Activated CD4-positive, alpha-beta T cell treated with anti-CD3 and anti-CD28 coated beads, Interleukin-2, amount 50 U/mL, for 4 hours (primary cell): ENCODE measurements around the gene OR51A4.
"Not testable (repeated sequence)": the region's sequence is repeated elsewhere in the genome, so short reads cannot be mapped to it uniquely, and the experiment has no call there.

ENCODE experiments used
- DNase-seq, 2 experiments: peaks; one replicate each; pipeline ENCODE4 v3.0.0-alpha.2; 2020

Gene OR51A4, protein sequence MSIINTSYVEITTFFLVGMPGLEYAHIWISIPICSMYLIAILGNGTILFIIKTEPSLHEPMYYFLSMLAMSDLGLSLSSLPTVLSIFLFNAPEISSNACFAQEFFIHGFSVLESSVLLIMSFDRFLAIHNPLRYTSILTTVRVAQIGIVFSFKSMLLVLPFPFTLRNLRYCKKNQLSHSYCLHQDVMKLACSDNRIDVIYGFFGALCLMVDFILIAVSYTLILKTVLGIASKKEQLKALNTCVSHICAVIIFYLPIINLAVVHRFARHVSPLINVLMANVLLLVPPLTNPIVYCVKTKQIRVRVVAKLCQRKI

DNA sequence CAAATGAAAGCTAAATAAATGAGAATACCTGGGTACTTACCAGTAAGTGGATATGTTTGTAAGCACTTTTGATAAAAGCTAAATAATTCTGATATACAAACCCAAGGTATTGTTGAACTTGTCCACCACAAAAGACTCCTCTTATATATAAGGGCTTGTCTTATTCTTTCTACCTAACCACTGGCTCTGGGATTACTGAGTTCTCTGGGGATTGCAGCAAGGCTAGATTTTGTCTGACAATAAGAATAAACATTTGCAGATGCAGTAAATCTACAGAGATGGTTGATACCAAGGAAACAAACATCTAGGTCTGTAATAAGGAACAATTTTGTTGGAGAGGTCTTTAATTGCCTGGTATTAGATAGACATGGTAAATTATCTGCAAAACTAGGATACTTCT is at the start of gene OR51A4:
Gene OR51A4, minus strand, starts transcription at position 101 of the 400 bp plus-strand sequence. CDS start 505 bp downstream, outside the sequence.
- DNase-seq, result no peak

DNA sequence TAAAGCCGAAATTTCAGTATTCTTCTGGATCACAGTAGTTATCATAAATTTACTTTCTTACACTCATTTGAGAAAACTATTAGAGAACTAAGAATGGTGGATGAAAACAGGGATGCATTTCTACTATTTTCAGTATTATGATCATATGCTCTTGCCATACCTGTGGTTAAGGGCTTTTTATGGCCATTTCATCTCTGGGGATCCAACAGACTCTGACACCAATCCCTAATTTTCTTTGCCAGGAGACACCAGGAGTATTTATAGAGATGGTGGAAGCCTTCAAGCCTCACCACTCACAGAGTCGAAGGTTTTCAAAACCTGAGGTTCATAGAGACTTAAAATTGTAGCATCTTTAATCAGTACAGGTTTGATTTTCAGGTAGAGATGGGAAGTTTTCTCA is 47.1 kb upstream of the OR51A4 start, which contains the start of gene OR51L1:
Gene OR51L1, plus strand, starts transcription at position 301 of the 400 bp plus-strand sequence. CDS start 4,132 bp downstream, outside the sequence.
- DNase-seq, result no peak

DNA sequence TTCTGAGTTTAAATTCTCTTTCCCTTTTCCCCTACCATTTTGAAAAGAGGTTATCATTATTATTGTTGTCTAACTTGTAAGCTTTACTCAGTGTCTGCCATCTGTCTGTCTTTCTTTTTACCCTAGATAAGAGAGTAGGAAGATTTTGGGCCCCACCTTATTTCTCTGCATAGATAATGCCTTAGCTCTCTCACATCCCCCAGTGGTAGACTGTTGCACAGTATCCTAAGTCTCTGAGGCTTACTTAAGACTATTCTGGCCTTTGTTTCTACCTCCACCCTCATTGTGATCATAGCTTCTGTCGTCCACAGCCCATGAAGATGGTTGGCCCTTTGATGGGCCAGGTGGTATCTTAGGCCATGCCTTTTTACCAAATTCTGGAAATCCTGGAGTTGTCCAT is 43.7 kb upstream of the OR51A4 start:
- DNase-seq, result no peak

DNA sequence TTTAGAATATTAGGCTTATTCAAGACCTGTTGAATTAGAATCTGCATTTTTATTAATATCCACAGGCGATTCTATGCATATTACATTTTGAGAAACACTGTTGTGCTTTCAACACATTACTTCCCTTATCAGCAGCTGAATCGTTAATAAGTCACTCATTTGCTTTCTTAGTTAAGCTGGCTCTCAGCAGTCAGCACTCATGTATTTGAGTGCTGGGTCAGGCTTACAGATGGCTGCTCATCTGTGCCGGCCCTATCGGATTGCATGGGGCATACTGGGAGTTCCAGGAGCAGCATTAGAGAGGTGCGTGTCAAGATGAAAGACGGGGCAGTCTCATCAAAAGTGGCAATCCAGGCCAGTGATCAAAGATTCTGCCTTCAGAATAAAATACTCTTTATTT is 36.4 kb upstream of the OR51A4 start:
- DNase-seq, result no peak

DNA sequence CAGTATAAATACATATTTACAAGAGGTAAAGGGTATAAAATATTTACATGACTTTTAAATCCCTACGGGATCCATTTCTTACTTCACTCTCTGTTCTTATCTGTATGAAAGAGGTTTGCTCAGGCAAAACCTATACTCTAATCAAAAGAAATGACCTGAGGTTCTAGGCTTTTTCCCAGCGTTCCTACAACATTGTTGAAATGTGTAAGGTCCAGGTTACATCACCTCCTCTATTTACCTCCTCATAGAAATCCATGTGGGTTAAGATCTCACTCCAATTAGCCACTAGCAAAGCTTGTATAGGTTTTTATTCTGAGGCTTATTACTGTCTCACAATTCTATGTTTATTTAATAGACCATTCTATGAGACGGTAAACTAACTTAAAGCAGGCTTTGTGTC is 35.3 kb upstream of the OR51A4 start:
- DNase-seq, result no peak

DNA sequence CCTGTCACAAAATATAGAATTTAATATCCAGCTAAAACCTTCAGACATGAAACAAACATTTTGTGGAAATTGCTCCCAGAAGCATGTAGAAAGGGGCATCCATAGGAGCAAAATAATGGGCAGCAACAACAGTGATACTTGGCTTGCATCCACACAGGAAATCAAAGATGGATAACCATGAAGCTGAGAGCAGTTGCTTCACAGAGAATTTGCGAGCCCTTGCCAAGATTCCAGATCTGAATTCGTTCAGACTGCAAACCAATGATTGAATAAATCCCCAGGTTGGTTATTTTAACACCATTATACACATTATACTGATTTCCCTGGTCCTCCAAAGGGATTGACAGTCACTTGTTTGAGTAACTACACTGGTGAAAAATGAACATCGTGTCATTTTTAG is 31.6 kb upstream of the OR51A4 start:
- DNase-seq, result no peak

DNA sequence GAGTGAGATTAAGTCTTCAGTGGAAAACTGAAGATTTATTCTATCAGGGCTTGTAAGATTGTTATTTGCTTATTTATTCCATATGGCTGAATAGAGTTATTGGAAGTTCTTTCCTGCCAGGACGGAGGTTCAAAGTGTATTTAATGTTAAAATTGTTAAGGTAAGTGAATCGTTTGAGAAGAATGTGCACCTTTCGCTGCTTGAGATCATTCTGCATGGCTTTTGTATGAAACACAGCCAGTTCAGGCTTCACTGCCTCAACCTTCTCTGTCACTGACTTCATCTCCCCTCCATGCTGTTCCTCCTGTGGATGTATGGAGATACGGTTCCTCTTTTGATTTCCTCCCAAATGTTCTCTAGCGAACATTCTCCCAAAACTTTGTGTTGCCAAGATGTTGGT is 28.0 kb upstream of the OR51A4 start:
- DNase-seq, result no peak

DNA sequence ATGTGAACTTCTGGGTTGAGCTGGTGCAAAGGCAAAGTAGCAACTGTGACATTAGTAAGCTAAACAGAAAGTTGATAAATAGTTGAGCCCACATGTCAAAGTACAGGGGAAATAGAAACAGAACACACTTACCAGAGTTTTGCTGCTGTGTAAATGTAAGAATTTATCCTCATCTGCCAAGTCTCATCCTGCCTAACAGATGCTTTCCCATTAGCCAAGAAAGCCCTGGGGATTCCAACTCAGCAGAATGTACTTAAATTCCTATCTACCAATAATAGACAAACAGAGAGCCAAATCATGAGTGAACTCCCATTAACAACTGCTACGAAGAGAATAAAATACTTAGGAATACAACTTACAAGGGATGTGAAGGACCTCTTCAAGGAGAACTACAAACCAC is 15.4 kb upstream of the OR51A4 start:
- no peak for DNase-seq

DNA sequence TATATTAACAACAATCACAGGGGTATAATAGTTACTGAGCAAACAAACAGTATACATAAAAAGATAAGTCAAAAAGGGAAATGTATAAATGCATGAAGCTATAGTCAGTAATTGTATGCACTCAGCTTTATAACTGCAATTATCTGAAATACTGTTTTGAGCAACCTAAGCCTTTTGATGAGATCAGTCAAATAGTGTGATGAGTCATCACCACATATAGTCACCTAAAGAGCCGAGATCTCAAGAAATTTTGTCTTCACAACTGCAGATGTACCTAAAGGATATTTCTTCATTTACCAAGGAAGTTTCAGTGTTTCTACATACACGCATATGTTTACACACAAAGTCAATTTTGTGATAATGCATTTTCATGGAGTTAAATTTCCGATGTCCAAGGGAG is 13.5 kb upstream of the OR51A4 start:
- no peak for DNase-seq

DNA sequence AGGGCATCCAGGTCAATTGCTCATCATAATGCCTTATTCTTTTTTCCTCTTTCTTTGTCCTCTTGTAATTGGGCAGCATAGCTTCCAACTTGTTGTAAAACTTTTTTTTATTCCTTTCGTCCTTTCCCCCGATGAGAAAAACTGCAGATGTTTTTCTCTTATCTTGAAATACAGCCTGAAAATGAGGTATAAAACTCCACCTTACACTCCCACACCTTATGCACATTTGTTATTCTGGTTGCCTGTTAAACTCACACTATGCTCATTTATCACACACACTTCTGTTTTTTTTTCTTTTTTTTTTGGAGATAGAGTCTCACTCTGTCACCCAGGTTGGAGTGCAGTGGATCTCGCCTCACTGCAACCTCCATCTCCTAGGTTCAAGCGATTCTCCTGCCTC is 10.0 kb upstream of the OR51A4 start:
- DNase-seq, result no peak

DNA sequence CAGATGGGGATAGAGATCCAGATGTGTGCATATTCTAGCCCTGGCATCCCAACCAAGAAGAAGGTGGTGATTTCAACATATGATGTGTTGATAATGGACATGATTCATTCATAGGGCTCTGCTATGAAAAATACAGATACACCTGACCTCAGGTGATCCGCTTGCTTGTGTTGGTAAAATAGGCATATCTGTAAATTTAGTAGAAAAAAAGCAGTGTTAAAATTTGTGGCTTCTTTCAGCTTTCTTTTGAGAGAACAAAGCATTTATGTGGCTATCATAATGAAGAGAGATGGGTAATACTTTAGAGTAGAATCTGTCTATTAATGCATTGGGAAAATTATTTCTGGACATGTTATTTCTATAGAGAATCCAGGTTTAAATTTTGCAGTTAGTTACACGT is 8.2 kb upstream of the OR51A4 start, which contains the start of gene OR51A2:
Gene OR51A2, minus strand, starts transcription at position 101 of the 400 bp plus-strand sequence. Its CDS starts 0 bp downstream, at position 101.
- DNase-seq, result not testable (repeated sequence)

DNA sequence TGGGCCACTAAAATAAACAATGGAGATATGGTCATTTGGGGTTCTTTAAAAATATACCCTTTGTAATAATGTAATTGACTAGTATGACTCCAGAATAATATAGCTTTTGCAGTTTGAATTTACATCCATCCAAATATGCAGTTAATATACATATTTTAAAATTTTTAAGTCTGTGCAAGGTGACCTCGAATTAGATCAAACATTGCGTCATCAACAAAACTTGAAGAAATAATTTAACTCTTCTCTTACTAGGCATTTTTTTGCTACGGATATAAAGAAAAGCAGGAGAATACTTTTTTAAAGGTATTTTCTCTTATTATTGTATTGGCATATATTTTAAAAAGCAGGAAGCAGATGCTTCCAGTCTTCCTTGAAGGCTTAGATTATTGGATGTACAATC is 10.7 kb downstream of the OR51A4 start:
- DNase-seq, result no peak

DNA sequence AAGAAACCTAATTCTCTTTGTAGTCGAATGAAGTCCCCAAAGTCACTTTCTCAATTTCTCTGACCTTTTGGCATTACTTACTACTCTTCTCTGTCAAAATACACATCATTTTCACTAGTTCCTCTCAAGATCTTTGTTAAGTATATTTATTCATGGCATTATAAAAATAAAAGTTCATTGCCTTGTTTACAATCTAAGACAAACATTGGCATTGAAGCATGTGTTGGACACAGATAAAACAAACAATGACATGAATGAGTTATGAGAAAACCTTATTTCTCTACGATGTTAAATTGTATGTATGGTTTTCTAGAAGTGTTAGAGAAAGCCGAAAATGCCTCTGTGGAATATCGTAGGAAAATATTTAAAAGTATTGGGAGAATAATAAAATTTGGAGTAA is 14.7 kb downstream of the OR51A4 start:
- DNase-seq, result no peak

DNA sequence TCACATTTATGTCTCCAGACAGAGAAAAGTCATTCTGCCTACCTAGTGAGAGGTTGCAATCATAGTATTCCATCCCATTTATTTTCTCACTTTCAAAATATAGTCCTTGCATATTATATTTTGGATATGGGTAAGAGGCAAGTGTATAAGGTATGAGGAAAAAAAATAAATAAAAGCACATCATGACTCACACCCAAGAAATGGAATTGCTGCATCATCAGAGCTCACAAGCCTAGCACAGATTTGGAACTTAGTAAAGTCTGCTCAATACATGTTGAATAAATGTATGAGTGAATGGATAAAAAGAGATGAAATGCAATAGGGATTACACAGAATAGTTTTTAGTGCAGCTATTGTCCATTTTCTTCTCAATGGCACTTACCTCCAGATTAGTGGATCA is 20.8 kb downstream of the OR51A4 start:
- no peak for DNase-seq

DNA sequence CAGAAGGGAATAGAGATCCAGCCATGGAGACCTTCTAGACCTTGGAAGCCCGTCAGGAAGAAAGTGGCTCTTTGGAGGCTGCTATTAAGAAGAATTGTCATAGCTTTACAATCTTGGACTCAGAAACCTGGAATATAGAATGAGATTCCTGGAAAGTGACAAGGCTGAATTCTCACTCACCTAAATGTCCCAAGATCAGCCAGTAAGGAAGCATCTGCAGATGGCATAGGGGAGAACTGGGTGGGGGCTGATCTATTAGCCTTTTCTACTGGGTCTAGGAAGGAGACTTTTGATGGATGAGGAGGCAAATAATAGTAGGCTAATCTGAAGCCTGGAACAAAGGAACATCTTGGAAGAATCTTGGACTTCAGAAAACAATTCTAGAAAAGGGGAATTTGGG is 23.2 kb downstream of the OR51A4 start, which contains the start of gene OR51G1:
Gene OR51G1, minus strand, starts transcription at position 101 of the 400 bp plus-strand sequence. Its CDS starts 0 bp downstream, at position 101.
- DNase-seq, result no peak

DNA sequence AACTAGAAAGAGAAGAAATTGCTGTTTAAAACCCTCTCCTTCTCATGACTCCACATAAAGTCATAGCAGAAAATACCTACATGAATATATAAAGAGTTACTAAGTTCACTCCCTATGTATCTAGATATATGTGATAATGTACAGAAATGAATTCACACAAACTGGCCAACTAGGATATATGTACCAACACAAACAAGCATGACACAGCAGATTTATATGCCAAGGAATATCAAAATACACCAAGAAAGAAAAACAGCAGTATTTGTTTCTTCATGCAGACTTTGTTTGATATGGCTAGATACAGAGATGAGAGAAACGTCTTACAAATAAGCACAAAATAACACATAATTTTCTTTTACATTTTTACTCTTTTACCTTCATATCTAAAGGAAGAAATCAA is 25.1 kb downstream of the OR51A4 start:
- DNase-seq, result no peak

DNA sequence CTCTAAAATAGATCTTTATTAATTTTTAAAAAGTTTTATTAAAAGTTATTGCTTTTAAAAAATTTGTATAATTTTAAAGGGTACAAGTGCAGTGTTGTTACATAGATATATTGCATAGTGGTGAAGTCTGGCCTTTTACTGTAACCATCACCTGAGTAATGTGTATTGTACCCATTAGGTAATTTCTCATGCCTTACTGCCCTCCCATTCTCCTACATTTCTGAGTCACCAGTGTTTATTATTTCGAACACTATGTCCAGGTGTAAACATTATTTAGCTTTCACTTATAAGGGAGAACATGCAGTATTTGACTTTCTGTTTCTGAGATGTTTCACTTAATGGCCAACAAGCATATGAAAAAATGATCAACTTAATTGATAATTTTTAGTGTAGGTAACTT is 25.6 kb downstream of the OR51A4 start:
- DNase-seq, result no peak

DNA sequence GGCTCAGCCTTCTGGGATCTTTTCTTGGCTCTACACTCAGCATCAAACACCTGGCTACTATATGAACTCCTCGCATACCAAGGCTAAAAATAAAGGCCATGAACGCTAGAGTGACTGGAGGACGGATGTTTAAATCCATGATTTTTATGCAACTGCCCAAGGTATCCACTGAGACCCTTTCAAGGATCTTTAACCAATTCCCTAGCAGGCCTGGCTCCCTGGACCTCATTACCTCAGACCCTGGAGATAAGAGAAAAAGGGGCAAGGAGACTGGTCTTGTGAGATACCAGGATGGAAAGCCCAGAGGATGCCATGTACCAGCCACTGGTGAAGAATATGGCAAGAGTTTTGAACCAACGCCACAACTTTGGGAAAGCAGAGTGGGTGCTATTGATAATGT is 28.2 kb downstream of the OR51A4 start, which contains the start of gene OR51G2:
Gene OR51G2, minus strand, starts transcription at position 101 of the 400 bp plus-strand sequence. CDS start 3,687 bp downstream, outside the sequence.
- no peak for DNase-seq

DNA sequence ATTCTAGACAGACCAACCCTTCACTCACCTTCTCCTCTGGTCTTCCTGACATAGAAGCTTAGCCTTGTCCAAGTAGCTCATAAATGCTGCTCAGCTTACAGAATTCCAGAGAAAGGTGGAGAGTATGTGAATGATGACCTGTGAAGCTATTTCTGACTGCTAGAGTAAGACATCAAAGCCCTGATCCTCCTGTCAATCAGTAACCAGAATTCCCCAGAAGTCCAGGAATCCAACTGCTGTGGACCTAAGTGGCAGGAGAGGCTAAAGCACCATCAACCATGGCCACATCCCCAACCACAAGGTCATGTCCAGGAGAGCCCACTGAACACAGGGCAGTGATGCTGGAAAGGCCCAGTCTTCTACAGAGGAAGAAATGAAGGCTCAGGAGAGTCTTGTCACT is 30.8 kb downstream of the OR51A4 start:
- DNase-seq, result no peak

DNA sequence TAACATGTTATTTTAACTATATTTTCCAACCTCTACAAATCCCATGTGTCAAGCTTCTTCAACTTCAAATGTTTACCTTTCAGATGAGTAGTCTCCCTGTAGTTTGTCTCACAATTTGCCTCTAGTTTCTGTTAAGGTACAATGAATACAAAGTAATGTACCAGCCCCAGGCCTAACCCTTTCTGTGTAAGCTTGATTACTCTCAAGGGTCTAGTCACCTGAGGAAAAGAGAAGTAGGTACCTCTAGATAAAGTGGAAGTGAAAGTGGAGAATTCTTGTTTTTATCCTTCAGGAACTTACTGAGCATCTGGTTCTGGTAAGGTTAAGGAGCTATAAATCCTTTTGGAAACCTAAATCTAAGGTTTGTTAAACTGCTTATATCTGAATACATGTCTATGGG is 43.9 kb downstream of the OR51A4 start, which contains the start of gene OR51A7:
Gene OR51A7, plus strand, starts transcription at position 300 of the 400 bp plus-strand sequence. CDS start 3,587 bp downstream, outside the sequence.
- DNase-seq, result no peak
